SK-N-SH treated with all-trans-retinoic acid at 6 μM for 48 hours (cell line): ENCODE data around the gene MVK.

ENCODE experiments used
- ATAC-seq: fragments of 200-7000 bp; cut with Tn5 transposase; 3 replicates; pipeline ENCODE4 v1.9.1; 2020; ENCODE audit warnings: mild to moderate bottlenecking, moderate library complexity
- ARNTL ChIP-seq: fragments of 450-650 bp; formaldehyde crosslinking; IDR thresholded peaks from 2 replicates; pipeline ENCODE4 v1.5.0; 2020; ENCODE audit warnings: low read depth, mild to moderate bottlenecking, moderate library complexity, borderline replicate concordance
- BACH2 ChIP-seq: fragments of 250-450 bp; sonication (Bioruptor Pico); IDR thresholded peaks from 2 replicates; pipeline ENCODE4 v1.9.0; 2021; ENCODE audit warnings: mild to moderate bottlenecking, borderline replicate concordance
- CSDC2 ChIP-seq: fragments of 250-450 bp; sonication (Bioruptor Pico); IDR thresholded peaks from 2 replicates; pipeline ENCODE4 v1.5.0; 2020; ENCODE audit warnings: mild to moderate bottlenecking, moderate library complexity
- GLIS3 ChIP-seq: fragments of 250-450 bp; sonication (Bioruptor Pico); IDR thresholded peaks from 2 replicates; pipeline ENCODE4 v1.5.0; 2020; ENCODE audit warnings: mild to moderate bottlenecking, moderate library complexity
- ISL1 ChIP-seq: fragments of 250-450 bp; sonication (Bioruptor Pico); IDR thresholded peaks from 2 replicates; pipeline ENCODE4 v2.1.2; 2022; ENCODE audit warnings: mild to moderate bottlenecking, moderate library complexity
- OSR1 ChIP-seq: fragments of 250-450 bp; sonication (Bioruptor Pico); IDR thresholded peaks from 2 replicates; pipeline ENCODE4 v1.8.0; 2022; ENCODE audit warnings: moderate library complexity, mild to moderate bottlenecking, inconsistent platforms
- PPARA ChIP-seq: fragments of 250-450 bp; sonication (Bioruptor Pico); IDR thresholded peaks from 2 replicates; pipeline ENCODE4 v1.5.0; 2020; ENCODE audit warnings: mild to moderate bottlenecking, borderline replicate concordance
- RARB ChIP-seq: fragments of 250-450 bp; sonication (Bioruptor Pico); IDR thresholded peaks from 2 replicates; pipeline ENCODE4 v1.8.0; 2021; ENCODE audit warnings: mild to moderate bottlenecking, moderate library complexity
- SNAI2 ChIP-seq: fragments of 250-450 bp; sonication (Bioruptor Pico); IDR thresholded peaks from 2 replicates; pipeline ENCODE4 v1.5.0; 2020; ENCODE audit warnings: mild to moderate bottlenecking, moderate library complexity
- TCF4 ChIP-seq: fragments of 250-450 bp; sonication (Bioruptor Pico); IDR thresholded peaks from 2 replicates; pipeline ENCODE4 v1.8.0; 2021; ENCODE audit warnings: mild to moderate bottlenecking, moderate library complexity, borderline replicate concordance
- ZC3H10 ChIP-seq: fragments of 250-450 bp; sonication (Bioruptor Pico); IDR thresholded peaks from 2 replicates; pipeline ENCODE4 v1.5.1; 2021; ENCODE audit warnings: mild to moderate bottlenecking, moderate library complexity
- ZFP3 ChIP-seq: fragments of 250-450 bp; sonication (Bioruptor Pico); IDR thresholded peaks from 2 replicates; pipeline ENCODE4 v1.5.0; 2020; ENCODE audit warnings: mild to moderate bottlenecking, moderate library complexity
- ZNF565 ChIP-seq: fragments of 450-650 bp; formaldehyde crosslinking; conservative IDR thresholded peaks from 2 replicates; pipeline ENCODE4 v1.5.0; 2020; ENCODE audit warnings: low read depth, mild to moderate bottlenecking, moderate library complexity
- ZNF8 ChIP-seq: fragments of 450-650 bp; formaldehyde crosslinking; IDR thresholded peaks from 2 replicates; pipeline ENCODE4 v1.5.0; 2020; ENCODE audit warnings: mild to moderate bottlenecking, moderate library complexity
- TF ChIP-seq, protein P1 (sequence below): fragments of 250-450 bp; sonication (Bioruptor Pico); IDR thresholded peaks from 2 replicates; pipeline ENCODE4 v1.5.1; 2020; ENCODE audit warnings: low read depth, mild to moderate bottlenecking, moderate library complexity
- TF ChIP-seq, protein P2 (sequence below): fragments of 250-450 bp; sonication (Bioruptor Pico); IDR thresholded peaks from 2 replicates; pipeline ENCODE4 v1.5.1; 2021; ENCODE audit warnings: mild to moderate bottlenecking, moderate library complexity
- TF ChIP-seq, protein P3 (sequence below): fragments of 250-450 bp; sonication (Bioruptor Pico); IDR thresholded peaks from 2 replicates; pipeline ENCODE4 v1.8.0; 2020; ENCODE audit warnings: mild to moderate bottlenecking, moderate library complexity, borderline replicate concordance
- TF ChIP-seq, protein P4 (sequence below): fragments of 250-450 bp; sonication (Bioruptor Pico); IDR thresholded peaks from 2 replicates; pipeline ENCODE4 v1.8.0; 2021; ENCODE audit warnings: low read depth, mild to moderate bottlenecking, moderate library complexity, borderline replicate concordance

MVK gene

DNA sequence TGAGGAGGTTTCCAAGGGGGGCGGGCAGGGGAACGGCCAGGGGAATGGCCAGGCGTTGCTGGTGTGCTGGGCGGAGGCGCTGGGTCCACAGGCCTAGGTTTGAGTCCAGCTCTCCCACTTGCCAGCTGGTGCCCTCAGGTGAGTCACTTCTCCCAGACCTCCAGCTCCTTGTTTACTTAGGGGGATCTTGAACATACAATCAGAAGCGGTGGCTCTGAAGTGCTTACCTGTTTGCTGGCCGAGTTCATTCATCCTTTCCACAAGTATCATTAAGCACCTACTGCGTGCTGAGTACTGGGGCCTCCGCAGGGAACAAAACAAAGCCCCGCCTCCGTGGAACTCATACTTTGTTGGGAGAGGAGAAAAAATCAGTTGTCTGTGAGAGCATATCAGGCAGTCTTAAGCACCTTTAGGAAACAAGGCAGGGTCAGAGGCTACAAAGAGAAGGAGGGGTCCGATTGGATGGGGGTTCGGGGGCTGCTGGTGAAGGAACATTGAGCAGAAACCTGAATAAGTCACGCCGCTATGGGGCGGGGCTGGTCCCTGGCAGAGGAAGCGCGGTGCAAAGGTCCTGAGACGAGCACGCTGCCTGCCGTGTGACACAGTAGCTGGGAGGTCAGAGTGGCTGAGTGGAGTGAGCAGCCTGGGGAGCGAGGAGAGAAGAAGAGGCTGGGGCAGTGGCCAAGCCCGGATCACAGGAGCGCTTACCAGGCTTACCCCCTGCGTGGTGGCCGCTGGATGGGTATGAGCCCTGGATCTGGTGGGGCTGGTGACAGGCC is 15.1 kb downstream of the MVK start:
- TF ChIP-seq SNAI2 (CRISPR knock-in tag) (no peak), CSDC2 (CRISPR knock-in tag) (no peak), ZC3H10 (CRISPR knock-in tag) (no peak), RARB (CRISPR knock-in tag) (no peak), TCF4 (CRISPR knock-in tag) (no peak)
- TF ChIP-seq, protein P1, sequence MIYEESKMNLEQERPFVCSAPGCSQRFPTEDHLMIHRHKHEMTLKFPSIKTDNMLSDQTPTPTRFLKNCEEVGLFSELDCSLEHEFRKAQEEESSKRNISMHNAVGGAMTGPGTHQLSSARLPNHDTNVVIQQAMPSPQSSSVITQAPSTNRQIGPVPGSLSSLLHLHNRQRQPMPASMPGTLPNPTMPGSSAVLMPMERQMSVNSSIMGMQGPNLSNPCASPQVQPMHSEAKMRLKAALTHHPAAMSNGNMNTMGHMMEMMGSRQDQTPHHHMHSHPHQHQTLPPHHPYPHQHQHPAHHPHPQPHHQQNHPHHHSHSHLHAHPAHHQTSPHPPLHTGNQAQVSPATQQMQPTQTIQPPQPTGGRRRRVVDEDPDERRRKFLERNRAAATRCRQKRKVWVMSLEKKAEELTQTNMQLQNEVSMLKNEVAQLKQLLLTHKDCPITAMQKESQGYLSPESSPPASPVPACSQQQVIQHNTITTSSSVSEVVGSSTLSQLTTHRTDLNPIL, result no peak
- ATAC-seq, result no peak

DNA sequence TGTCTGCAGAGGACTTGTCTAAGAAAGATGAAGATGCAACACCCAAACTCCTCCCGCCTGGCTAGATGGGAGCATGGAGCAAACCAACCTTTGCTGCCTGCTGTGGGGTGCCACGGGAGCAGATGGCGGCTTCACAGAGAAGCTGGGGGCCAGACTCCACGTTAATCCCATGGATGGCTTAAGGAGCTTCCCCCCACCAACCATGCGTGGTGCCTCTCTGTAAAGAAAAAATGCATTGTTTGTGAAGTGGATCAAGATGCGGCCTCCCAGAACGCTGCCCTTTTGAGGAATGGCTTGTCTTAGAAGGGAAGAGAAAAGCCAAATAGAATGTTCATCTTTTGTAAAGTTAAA is 15.6 kb downstream of the MVK start:
- ATAC-seq, result no peak
- TF ChIP-seq, protein P2, sequence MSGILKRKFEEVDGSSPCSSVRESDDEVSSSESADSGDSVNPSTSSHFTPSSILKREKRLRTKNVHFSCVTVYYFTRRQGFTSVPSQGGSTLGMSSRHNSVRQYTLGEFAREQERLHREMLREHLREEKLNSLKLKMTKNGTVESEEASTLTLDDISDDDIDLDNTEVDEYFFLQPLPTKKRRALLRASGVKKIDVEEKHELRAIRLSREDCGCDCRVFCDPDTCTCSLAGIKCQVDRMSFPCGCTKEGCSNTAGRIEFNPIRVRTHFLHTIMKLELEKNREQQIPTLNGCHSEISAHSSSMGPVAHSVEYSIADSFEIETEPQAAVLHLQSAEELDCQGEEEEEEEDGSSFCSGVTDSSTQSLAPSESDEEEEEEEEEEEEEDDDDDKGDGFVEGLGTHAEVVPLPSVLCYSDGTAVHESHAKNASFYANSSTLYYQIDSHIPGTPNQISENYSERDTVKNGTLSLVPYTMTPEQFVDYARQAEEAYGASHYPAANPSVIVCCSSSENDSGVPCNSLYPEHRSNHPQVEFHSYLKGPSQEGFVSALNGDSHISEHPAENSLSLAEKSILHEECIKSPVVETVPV (CRISPR knock-in tag), result no peak
- TF ChIP-seq, protein P1, result no peak
- TF ChIP-seq ARNTL (CRISPR knock-in tag), result no peak
- TF ChIP-seq, protein P3, sequence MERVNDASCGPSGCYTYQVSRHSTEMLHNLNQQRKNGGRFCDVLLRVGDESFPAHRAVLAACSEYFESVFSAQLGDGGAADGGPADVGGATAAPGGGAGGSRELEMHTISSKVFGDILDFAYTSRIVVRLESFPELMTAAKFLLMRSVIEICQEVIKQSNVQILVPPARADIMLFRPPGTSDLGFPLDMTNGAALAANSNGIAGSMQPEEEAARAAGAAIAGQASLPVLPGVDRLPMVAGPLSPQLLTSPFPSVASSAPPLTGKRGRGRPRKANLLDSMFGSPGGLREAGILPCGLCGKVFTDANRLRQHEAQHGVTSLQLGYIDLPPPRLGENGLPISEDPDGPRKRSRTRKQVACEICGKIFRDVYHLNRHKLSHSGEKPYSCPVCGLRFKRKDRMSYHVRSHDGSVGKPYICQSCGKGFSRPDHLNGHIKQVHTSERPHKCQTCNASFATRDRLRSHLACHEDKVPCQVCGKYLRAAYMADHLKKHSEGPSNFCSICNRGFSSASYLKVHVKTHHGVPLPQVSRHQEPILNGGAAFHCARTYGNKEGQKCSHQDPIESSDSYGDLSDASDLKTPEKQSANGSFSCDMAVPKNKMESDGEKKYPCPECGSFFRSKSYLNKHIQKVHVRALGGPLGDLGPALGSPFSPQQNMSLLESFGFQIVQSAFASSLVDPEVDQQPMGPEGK, result no peak
- TF ChIP-seq, protein P4, sequence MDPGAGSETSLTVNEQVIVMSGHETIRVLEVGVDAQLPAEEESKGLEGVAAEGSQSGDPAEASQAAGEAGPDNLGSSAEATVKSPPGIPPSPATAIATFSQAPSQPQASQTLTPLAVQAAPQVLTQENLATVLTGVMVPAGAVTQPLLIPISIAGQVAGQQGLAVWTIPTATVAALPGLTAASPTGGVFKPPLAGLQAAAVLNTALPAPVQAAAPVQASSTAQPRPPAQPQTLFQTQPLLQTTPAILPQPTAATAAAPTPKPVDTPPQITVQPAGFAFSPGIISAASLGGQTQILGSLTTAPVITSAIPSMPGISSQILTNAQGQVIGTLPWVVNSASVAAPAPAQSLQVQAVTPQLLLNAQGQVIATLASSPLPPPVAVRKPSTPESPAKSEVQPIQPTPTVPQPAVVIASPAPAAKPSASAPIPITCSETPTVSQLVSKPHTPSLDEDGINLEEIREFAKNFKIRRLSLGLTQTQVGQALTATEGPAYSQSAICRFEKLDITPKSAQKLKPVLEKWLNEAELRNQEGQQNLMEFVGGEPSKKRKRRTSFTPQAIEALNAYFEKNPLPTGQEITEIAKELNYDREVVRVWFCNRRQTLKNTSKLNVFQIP (CRISPR knock-in tag), result no peak
- TF ChIP-seq ISL1 (CRISPR knock-in tag), result no peak
- TF ChIP-seq OSR1 (CRISPR knock-in tag), result no peak
- no peak for TF ChIP-seq ZNF8 (CRISPR knock-in tag)
- no peak for TF ChIP-seq ZFP3 (CRISPR knock-in tag)
- no peak for TF ChIP-seq ZNF565
- no peak for TF ChIP-seq RARB (CRISPR knock-in tag)
- no peak for TF ChIP-seq GLIS3 (CRISPR knock-in tag)
- TF ChIP-seq BACH2 (CRISPR knock-in tag), result no peak
- TF ChIP-seq, all 23 proteins: peak for 0

DNA sequence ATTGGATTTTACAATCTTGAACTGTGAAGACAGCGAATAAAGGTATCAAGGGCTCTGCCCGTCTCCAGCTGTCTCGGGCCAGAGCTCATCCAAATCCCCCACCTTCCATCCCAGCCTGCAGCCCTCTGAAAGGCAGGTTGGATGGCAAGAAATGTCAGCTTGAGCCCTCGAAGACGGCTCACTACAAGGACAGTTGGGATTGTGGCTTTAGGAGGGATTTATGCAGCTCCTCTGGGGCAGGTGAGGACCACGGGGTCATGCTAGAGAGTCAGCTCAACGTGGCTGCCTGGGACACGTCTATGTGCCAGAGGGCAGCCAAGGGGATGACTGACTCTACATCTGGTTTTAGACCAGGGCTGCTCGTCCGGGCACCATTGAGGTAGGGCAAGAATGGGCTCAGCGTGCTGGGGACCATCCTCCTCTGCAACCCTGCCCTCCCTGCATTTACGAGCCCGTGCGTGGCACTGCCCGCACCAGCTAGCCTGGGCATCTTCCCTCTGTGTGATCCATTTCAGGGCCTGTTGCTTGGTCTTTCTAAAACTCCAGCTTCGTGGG is 16.2 kb downstream of the MVK start:
- ATAC-seq, result no peak
- TF ChIP-seq, protein P1, result no peak
- TF ChIP-seq, protein P3, result no peak
- TF ChIP-seq PPARA (CRISPR knock-in tag), result no peak
